NCI-H2029 treated with DMSO at 0.1 percent for 48 hours (cell line): ENCODE data around the gene INPP5E.

Source experiments
- DNase-seq: peaks from one replicate; lab custom pipeline; 2025; lab: John Stamatoyannopoulos, UW

The INPP5E gene

GRCh38 chr9:136381966-136382513 lies 57.6 kb downstream of the INPP5E start:
- no peak for DNase-seq

GRCh38 chr9:136381311-136381710 lies 58.3 kb downstream of the INPP5E start:
- no peak for DNase-seq

GRCh38 chr9:136380381-136380780 lies 59.3 kb downstream of the INPP5E start:
- DNase-seq = no peak

DNA sequence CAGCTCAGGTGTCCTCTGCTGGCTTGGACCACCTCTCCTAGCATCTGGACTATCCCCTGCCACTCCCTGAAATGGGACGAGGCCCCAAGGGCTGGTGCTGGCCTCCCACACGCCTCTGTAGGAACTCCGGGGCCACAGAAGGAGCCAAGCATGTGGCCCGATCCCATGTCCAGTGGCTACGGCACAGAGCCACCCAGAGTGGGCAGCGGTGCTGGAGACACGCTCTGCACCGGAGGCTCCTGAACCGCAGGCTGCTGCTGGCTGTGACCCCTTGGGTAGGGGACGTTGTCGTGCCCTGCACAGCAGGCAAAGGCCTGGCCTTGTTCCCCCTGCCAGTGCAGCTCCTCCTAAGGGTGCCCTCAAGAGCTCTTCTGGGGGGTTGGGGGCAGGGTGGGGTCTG lies 59.8 kb downstream of the INPP5E start:
- DNase-seq = no peak

DNA sequence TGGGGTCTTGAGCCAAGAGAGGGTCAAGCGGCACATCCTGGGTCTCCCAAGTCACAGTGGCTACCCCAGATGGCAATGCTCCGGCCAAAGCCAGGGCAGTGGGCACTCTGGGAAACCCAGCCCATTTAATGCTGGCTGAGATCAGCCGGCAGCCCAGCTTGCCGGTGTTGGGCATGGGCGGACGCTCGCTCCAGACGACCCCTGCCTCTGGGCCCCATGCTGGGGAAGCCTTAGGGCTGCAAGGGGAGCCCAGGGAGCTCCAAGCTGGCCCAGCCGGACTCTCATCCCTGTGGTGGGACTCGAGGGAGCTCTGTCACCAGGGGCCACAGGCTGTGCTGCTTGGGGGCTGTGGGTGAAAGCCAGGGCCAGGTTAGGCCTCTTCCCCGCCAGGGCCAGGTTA lies 60.2 kb downstream of the INPP5E start:
- no peak for DNase-seq

DNA sequence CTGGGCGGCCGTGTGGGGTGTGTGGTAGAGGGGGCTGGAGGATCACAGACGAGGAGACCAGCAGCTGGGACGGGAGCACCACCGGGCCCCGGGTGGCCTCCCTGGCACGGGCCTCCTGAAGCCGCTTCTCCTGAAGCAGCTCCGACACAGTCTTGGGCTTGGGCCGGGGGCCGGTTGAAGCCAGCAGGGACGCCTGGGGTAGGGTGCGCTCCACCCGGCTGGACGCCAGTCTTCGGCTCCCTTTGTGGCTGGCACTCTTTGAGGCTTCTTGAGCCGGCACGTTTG lies 60.7 kb downstream of the INPP5E start:
- DNase-seq = no peak
